Measurements from ENCODE around the gene GALNS. TPM values are rescaled to one million over a fixed set of nuclear protein-coding genes. Genes with fewer than 3 reads are reported as not detected.

Gene GALNS
- total RNA-seq, 1 experiment from 2014 or later = 29.5 TPM

- peak overlapping the region; percentile 72; the same call in 1 of the 2 replicates for H3K27ac Mint-ChIP-seq
- DNase-seq (ENCODE audit: low spot score) (no peak), ATAC-seq (no peak)
- no peaks in the 10 kb centered on the region for H3K9me3 Mint-ChIP-seq
- no peak overlapping the region for H3K4me3 Mint-ChIP-seq
- POLR2A ChIA-PET = interaction anchor here (0.9 kb wide), 1 partner anchor 13 kb away, joined by 3 read pairs; no protein-coding TSS in a partner anchor
- CTCF ChIA-PET = interaction anchor here (0.7 to 10.5 kb wide), 10 partner anchors 9 to 43 kb away, joined by 3 to 117 read pairs (median 4); no protein-coding TSS in a partner anchor
- no peaks in the 10 kb centered on the region for H3K36me3 Mint-ChIP-seq
- H3K4me1 Mint-ChIP-seq = peaks cover 15% of the 10 kb centered on the region
- no peaks in the 10 kb centered on the region for H3K27me3 Mint-ChIP-seq (ENCODE audit: low read depth)
- TF ChIP-seq MXD4 (CRISPR knock-in tag; IDR thresholded peaks at IDR 0.05; ENCODE audit: borderline replicate concordance) (no peak), NFE2L1 (CRISPR knock-in tag; IDR thresholded peaks at IDR 0.05) (no peak), E2F5 (CRISPR knock-in tag; IDR thresholded peaks at IDR 0.05) (no peak), ZNF121 (CRISPR knock-in tag; IDR thresholded peaks at IDR 0.05) (no peak), NFYB (CRISPR knock-in tag; conservative IDR thresholded peaks at IDR 0.05; ENCODE audit: low read depth) (no peak)
- TF ChIP-seq, protein P1, sequence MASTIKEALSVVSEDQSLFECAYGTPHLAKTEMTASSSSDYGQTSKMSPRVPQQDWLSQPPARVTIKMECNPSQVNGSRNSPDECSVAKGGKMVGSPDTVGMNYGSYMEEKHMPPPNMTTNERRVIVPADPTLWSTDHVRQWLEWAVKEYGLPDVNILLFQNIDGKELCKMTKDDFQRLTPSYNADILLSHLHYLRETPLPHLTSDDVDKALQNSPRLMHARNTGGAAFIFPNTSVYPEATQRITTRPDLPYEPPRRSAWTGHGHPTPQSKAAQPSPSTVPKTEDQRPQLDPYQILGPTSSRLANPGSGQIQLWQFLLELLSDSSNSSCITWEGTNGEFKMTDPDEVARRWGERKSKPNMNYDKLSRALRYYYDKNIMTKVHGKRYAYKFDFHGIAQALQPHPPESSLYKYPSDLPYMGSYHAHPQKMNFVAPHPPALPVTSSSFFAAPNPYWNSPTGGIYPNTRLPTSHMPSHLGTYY (CRISPR knock-in tag; IDR thresholded peaks at IDR 0.05) = no peak
Observed at GRCh38 chr16:88780142-88781062, 76.3 kb downstream of the GALNS start.

- CTCF ChIA-PET = interaction anchor here (0.7 to 10.5 kb wide), 9 partner anchors 9 to 42 kb away, joined by 3 to 117 read pairs (median 4); no protein-coding TSS in a partner anchor
- POLR2A ChIA-PET = interaction anchor here (0.9 kb wide), 1 partner anchor 14 kb away, joined by 3 read pairs; no protein-coding TSS in a partner anchor
- H3K27me3 Mint-ChIP-seq (ENCODE audit: low read depth) = no peaks in the 10 kb centered on the region
- peaks cover 15% of the 10 kb centered on the region for H3K4me1 Mint-ChIP-seq
- ATAC-seq (no peak), DNase-seq (ENCODE audit: low spot score) (no peak)
- H3K27ac Mint-ChIP-seq = no peak overlapping the region; the same call in 1 of the 2 replicates
- no peaks in the 10 kb centered on the region for H3K9me3 Mint-ChIP-seq
- TF ChIP-seq FOXJ3 (CRISPR knock-in tag; IDR thresholded peaks at IDR 0.05; ENCODE audit: borderline replicate concordance) (no peak), ZNF138 (CRISPR knock-in tag; conservative IDR thresholded peaks at IDR 0.05) (no peak), SP1 (CRISPR knock-in tag; conservative IDR thresholded peaks at IDR 0.05) (no peak), ZMAT4 (CRISPR knock-in tag; IDR thresholded peaks at IDR 0.05) (no peak), MXD4 (CRISPR knock-in tag; IDR thresholded peaks at IDR 0.05; ENCODE audit: borderline replicate concordance) (no peak), ARID4B (CRISPR knock-in tag; IDR thresholded peaks at IDR 0.05; ENCODE audit: borderline replicate concordance) (no peak)
- TF ChIP-seq, protein P2, sequence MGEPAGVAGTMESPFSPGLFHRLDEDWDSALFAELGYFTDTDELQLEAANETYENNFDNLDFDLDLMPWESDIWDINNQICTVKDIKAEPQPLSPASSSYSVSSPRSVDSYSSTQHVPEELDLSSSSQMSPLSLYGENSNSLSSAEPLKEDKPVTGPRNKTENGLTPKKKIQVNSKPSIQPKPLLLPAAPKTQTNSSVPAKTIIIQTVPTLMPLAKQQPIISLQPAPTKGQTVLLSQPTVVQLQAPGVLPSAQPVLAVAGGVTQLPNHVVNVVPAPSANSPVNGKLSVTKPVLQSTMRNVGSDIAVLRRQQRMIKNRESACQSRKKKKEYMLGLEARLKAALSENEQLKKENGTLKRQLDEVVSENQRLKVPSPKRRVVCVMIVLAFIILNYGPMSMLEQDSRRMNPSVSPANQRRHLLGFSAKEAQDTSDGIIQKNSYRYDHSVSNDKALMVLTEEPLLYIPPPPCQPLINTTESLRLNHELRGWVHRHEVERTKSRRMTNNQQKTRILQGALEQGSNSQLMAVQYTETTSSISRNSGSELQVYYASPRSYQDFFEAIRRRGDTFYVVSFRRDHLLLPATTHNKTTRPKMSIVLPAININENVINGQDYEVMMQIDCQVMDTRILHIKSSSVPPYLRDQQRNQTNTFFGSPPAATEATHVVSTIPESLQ (CRISPR knock-in tag; IDR thresholded peaks at IDR 0.05) = no peak
- TF ChIP-seq, protein P3, sequence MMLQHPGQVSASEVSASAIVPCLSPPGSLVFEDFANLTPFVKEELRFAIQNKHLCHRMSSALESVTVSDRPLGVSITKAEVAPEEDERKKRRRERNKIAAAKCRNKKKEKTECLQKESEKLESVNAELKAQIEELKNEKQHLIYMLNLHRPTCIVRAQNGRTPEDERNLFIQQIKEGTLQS (CRISPR knock-in tag; conservative IDR thresholded peaks at IDR 0.05) = no peak
- H3K36me3 Mint-ChIP-seq = no peaks in the 10 kb centered on the region
- H3K4me3 Mint-ChIP-seq = no peak overlapping the region
Observed at GRCh38 chr16:88779406-88780141, 77.2 kb downstream of the GALNS start.
